IPS-20b (cell line): Measurements from ENCODE around the gene NF1.
"Not testable (repeated sequence)": the region's sequence is repeated elsewhere in the genome, so short reads cannot be mapped to it uniquely, and the experiment has no call there.

ENCODE experiments used
- H3K27ac ChIP-seq: one replicate; pipeline ENCODE4 v1.5.1; 2013; ENCODE audit warnings: low read length
- H3K27me3 ChIP-seq: 2 replicates; pipeline ENCODE4 v1.6.1; 2013; ENCODE audit warnings: mild to moderate bottlenecking, low read length, inconsistent platforms; ENCODE audit not compliant: insufficient read depth
- H3K36me3 ChIP-seq: 2 replicates; pipeline ENCODE4 v1.6.1; 2013; ENCODE audit warnings: low read depth, mild to moderate bottlenecking, inconsistent platforms, low read length, moderate library complexity; ENCODE audit not compliant: insufficient read depth
- H3K4me1 ChIP-seq: 2 replicates; pipeline ENCODE4 v1.6.1; 2013; ENCODE audit warnings: mild to moderate bottlenecking, control low read depth, inconsistent platforms, low read length, moderate library complexity; ENCODE audit not compliant: insufficient read depth
- H3K4me3 ChIP-seq: 2 replicates; pipeline ENCODE4 v1.5.1; 2013; ENCODE audit warnings: mild to moderate bottlenecking, low read length, inconsistent platforms
- H3K9ac ChIP-seq: 2 replicates; pipeline ENCODE4 v1.6.1; 2013; ENCODE audit warnings: low read depth, mild to moderate bottlenecking, inconsistent platforms, low read length, moderate library complexity
- H3K9me3 ChIP-seq: 2 replicates; pipeline ENCODE4 v1.6.1; 2013; ENCODE audit warnings: mild to moderate bottlenecking, low read depth, low read length, inconsistent platforms; ENCODE audit not compliant: insufficient read depth

The NF1 gene

GRCh38 chr17:31366088-31366487, 271.3 kb downstream of the NF1 start:
- no peaks in the 10 kb centered on the region; the same call in 1 of the 2 replicates for H3K4me1 ChIP-seq
- no peaks in the 10 kb centered on the region for H3K9me3 ChIP-seq
- H3K27me3 ChIP-seq, result no peaks in the 10 kb centered on the region
- no peak overlapping the region for H3K9ac ChIP-seq
- H3K27ac ChIP-seq, result no peak overlapping the region
- H3K36me3 ChIP-seq, result peaks cover 28% of the 10 kb centered on the region
- no peak overlapping the region for H3K4me3 ChIP-seq

GRCh38 chr17:31369266-31369665, 274.5 kb downstream of the NF1 start:
- H3K9me3 ChIP-seq, result no peaks in the 10 kb centered on the region
- no peaks in the 10 kb centered on the region for H3K27me3 ChIP-seq
- H3K4me3 ChIP-seq, result no peak overlapping the region
- no peak overlapping the region for H3K27ac ChIP-seq
- no peak overlapping the region for H3K9ac ChIP-seq
- peaks cover 13% of the 10 kb centered on the region; the same call in 1 of the 2 replicates for H3K36me3 ChIP-seq
- no peaks in the 10 kb centered on the region for H3K4me1 ChIP-seq

GRCh38 chr17:31371511-31372097, 276.8 kb downstream of the NF1 start:
- Histone ChIP-seq H3K27ac (no peak overlapping the region), H3K36me3 (peaks cover 13% of the 10 kb centered on the region; the same call in 1 of the 2 replicates), H3K9ac (no peak overlapping the region), H3K4me1 (peaks cover 6% of the 10 kb centered on the region; the same call in 1 of the 2 replicates), H3K9me3 (no peaks in the 10 kb centered on the region), H3K4me3 (no peak overlapping the region), H3K27me3 (no peaks in the 10 kb centered on the region)

- no peak overlapping the region for H3K27ac ChIP-seq
- no peaks in the 10 kb centered on the region for H3K27me3 ChIP-seq
- no peak overlapping the region for H3K9ac ChIP-seq
- no peaks in the 10 kb centered on the region for H3K9me3 ChIP-seq
- no peak overlapping the region for H3K4me3 ChIP-seq
- peaks cover 6% of the 10 kb centered on the region; the same call in 1 of the 2 replicates for H3K36me3 ChIP-seq
- H3K4me1 ChIP-seq, result peaks cover 11% of the 10 kb centered on the region
Observed at GRCh38 chr17:31373150-31374093, 278.6 kb downstream of the NF1 start.

GRCh38 chr17:31374094-31374447, 279.3 kb downstream of the NF1 start:
- no peak overlapping the region for H3K9ac ChIP-seq
- no peak overlapping the region for H3K4me3 ChIP-seq
- no peaks in the 10 kb centered on the region for H3K27me3 ChIP-seq
- H3K36me3 ChIP-seq, result peaks cover 6% of the 10 kb centered on the region; the same call in 1 of the 2 replicates
- no peak overlapping the region for H3K27ac ChIP-seq
- H3K9me3 ChIP-seq, result no peaks in the 10 kb centered on the region
- peaks cover 18% of the 10 kb centered on the region for H3K4me1 ChIP-seq

GRCh38 chr17:31374503-31374902, 279.7 kb downstream of the NF1 start:
- no peaks in the 10 kb centered on the region for H3K9me3 ChIP-seq
- H3K4me3 ChIP-seq, result no peak overlapping the region
- H3K27me3 ChIP-seq, result no peaks in the 10 kb centered on the region
- no peak overlapping the region for H3K9ac ChIP-seq
- peaks cover 19% of the 10 kb centered on the region for H3K4me1 ChIP-seq
- no peak overlapping the region for H3K27ac ChIP-seq
- H3K36me3 ChIP-seq, result peaks cover 6% of the 10 kb centered on the region; the same call in 1 of the 2 replicates

GRCh38 chr17:31378638-31379037, 283.9 kb downstream of the NF1 start:
- Histone ChIP-seq H3K27ac (no peak overlapping the region), H3K4me1 (peaks cover 19% of the 10 kb centered on the region), H3K27me3 (no peaks in the 10 kb centered on the region), H3K36me3 (peaks cover 6% of the 10 kb centered on the region; the same call in 1 of the 2 replicates), H3K9ac (no peak overlapping the region), H3K9me3 (no peaks in the 10 kb centered on the region), H3K4me3 (no peak overlapping the region)

GRCh38 chr17:31379597-31380205, 284.9 kb downstream of the NF1 start:
- Histone ChIP-seq H3K4me3 (no peak overlapping the region), H3K4me1 (peaks cover 19% of the 10 kb centered on the region), H3K9ac (no peak overlapping the region), H3K9me3 (no peaks in the 10 kb centered on the region), H3K27ac (no peak overlapping the region), H3K27me3 (no peaks in the 10 kb centered on the region), H3K36me3 (no peaks in the 10 kb centered on the region)

- Histone ChIP-seq H3K4me1 (peaks cover 13% of the 10 kb centered on the region), H3K36me3 (no peaks in the 10 kb centered on the region), H3K4me3 (no peak overlapping the region), H3K9me3 (no peaks in the 10 kb centered on the region), H3K27me3 (no peaks in the 10 kb centered on the region), H3K9ac (no peak overlapping the region), H3K27ac (no peak overlapping the region)
Observed at GRCh38 chr17:31381165-31381668, 286.4 kb downstream of the NF1 start.

- not testable (repeated sequence) for H3K9ac ChIP-seq, H3K4me3 ChIP-seq, H3K36me3 ChIP-seq, H3K27me3 ChIP-seq, H3K9me3 ChIP-seq, H3K27ac ChIP-seq
- H3K4me1 ChIP-seq, result peaks cover 13% of the 10 kb centered on the region
Observed at GRCh38 chr17:31382668-31383275, 288.0 kb downstream of the NF1 start.

- H3K36me3 ChIP-seq, H3K4me3 ChIP-seq, H3K27me3 ChIP-seq, H3K9ac ChIP-seq, H3K4me1 ChIP-seq, H3K27ac ChIP-seq, H3K9me3 ChIP-seq: not testable (repeated sequence)
Observed at GRCh38 chr17:31383488-31383887, 288.7 kb downstream of the NF1 start.
